Thoracic aorta (tissue), 2 donors: ENCODE results near the gene METTL1. TPM values are rescaled to one million over a fixed set of nuclear protein-coding genes. Genes with fewer than 3 reads are reported as not detected.

Experiments
- ATAC-seq: fragments of 150-250 bp; one replicate; pipeline ENCODE4 v1.8.0; 2017; ENCODE audit warnings: low read depth; ENCODE audit not compliant: insufficient number of reproducible peaks, low FRiP score
- DNase-seq: peaks from one replicate; pipeline ENCODE4 v3.0.0-alpha.2; 2020; ENCODE audit warnings: low spot score
- H3K27ac ChIP-seq, 2 donors: fragments of 200-600 bp; sonication (generic); 1 replicate in 1 of 2; 2 replicates in 1 of 2; pipeline ENCODE4 v1.5.1; 2016; ENCODE audit warnings: mild to moderate bottlenecking in 2 of 2, moderate library complexity in 2 of 2
- H3K27me3 ChIP-seq: fragments of 200-600 bp; sonication (generic); replicated peaks from 2 replicates; pipeline ENCODE4 v1.6.0; 2016; ENCODE audit warnings: mild to moderate bottlenecking; ENCODE audit not compliant: insufficient read depth
- H3K36me3 ChIP-seq: fragments of 200-600 bp; sonication (generic); one replicate; pipeline ENCODE4 v1.5.1; 2016
- H3K4me1 ChIP-seq, 2 donors: fragments of 200-600 bp; sonication (generic); 1 replicate in 1 of 2; 2 replicates in 1 of 2; pipeline versions ENCODE4 v1.5.1 to v1.6.0; 2016; ENCODE audit warnings: low read depth in 2 of 2, mild to moderate bottlenecking in 1 of 2; ENCODE audit not compliant: control insufficient read depth in 1 of 2
- H3K4me3 ChIP-seq: fragments of 200-600 bp; sonication (generic); 2 replicates; pipeline ENCODE4 v1.5.1; 2016; ENCODE audit warnings: mild to moderate bottlenecking
- H3K9me3 ChIP-seq: fragments of 200-600 bp; sonication (generic); 2 replicates; pipeline ENCODE4 v1.5.1; 2016
- total RNA-seq, 2 donors: library from RNA; depleted of rRNA; stranded (reverse); fragments of >200 nt; gene quantifications; one replicate each; pipeline versions ENCODE4 v1.1.0 to v1.2.3, GENCODE V29; 2016
- TF ChIP-seq, protein P1 (sequence below): fragments of 200-600 bp; sonication (generic); IDR thresholded peaks from one replicate; pipeline ENCODE4 v1.5.1; 2019; ENCODE audit warnings: antibody characterized with exemption

The METTL1 gene
- total RNA-seq, 2 donors from 2014 or later = 10.4 to 13.5 TPM

DNA sequence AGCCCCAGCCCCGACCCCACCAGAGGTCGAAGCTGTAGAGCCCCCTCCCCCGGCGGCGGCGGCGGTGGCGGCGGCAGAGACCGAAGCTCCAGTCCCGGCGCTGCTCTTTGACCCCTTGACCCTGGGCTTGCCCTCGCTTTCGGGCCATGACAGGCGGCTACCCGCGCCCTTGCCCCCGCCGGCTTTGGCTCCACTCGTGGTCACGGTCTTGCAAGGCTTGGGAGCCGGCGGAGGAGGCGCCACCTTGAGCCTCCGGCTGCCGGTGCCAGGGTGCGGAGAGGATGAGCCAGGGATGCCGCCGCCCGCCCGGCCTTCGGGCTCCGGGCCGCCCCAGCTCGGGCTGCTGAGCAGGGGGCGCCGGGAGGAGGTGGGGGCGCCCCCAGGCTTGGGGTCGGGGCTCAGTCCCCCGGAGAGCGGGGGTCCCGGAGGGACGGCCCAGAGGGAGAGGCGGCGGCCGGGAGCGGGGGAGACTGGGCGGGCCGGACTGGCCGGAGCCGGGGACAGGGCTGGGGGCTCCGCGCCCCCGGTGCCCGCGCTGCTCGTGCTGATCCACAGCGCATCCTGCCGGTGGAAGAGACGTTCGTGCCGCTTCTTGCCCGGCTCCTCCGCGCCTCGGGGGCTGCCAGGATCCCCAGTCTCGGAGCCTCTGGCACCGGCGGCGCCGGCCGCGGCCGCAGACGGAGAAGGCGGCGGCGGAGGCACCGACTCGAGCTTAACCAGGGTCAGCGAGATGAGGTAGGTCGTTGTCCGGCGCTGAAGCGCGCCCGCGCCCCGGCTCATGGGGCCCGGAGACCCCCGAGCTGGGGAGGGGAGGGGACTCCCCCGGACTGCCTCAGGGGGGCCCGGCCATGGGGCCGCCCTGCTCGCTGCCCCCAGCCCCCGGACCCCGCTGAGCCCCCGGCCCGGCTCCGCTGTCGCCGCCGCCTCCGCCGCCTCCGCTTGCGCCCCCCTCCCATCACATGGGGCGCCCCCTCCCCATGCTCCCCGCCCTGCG is 34.1 kb downstream of the METTL1 start:
- Histone ChIP-seq H3K9me3 (no peaks in the 10 kb centered on the region), H3K27me3 (peaks cover 21% of the 10 kb centered on the region), H3K36me3 (no peaks in the 10 kb centered on the region), H3K4me1 (peaks cover 28 to 34% of the 10 kb centered on the region in 2 donors), H3K4me3 (peak overlapping the region; percentile 59), H3K27ac (peak overlapping the region in 1 of 2 donors; percentile 43)
- TF ChIP-seq, protein P1, sequence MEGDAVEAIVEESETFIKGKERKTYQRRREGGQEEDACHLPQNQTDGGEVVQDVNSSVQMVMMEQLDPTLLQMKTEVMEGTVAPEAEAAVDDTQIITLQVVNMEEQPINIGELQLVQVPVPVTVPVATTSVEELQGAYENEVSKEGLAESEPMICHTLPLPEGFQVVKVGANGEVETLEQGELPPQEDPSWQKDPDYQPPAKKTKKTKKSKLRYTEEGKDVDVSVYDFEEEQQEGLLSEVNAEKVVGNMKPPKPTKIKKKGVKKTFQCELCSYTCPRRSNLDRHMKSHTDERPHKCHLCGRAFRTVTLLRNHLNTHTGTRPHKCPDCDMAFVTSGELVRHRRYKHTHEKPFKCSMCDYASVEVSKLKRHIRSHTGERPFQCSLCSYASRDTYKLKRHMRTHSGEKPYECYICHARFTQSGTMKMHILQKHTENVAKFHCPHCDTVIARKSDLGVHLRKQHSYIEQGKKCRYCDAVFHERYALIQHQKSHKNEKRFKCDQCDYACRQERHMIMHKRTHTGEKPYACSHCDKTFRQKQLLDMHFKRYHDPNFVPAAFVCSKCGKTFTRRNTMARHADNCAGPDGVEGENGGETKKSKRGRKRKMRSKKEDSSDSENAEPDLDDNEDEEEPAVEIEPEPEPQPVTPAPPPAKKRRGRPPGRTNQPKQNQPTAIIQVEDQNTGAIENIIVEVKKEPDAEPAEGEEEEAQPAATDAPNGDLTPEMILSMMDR = no peak
- ATAC-seq (no peak), DNase-seq (no peak)

DNA sequence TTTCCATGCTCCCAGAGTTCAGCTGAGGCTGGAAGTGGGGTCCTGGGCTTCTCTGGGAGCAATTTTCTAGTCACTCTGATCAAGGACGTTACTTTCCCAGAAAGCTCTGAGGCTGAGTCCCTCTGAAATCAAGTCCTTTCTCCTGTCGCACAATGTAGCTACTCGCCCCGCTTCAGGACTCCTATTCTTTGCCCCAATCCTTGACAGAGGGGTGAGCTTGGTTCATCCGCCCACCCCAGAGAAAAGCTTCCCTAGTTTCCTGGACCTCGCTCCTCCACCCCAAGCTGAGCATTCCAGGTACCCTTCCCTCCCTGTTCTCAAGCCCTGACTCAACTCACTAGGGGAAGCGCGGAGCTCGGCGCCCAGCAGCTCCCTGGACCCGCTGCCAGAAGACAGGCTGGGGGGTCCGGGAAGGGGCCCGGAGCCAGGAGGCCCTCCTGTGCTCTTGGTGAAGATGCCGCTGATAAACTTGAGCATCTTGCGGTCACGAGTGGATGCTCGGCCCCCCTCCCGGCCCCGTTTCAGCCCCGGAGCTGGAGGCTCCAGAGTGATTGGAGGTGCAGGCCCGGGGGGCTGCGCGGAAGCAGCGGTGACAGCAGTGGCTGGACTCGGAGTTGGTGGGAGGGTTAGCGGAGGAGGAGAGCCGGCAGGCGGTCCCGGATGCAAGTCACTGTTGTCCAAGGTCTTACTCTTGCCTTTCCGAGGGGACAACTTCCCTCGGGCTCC is 35.0 kb downstream of the METTL1 start:
- Histone ChIP-seq H3K27ac (peak overlapping the region in 1 of 2 donors; percentile 43), H3K27me3 (peaks cover 21% of the 10 kb centered on the region)
- ATAC-seq = no peak

DNA sequence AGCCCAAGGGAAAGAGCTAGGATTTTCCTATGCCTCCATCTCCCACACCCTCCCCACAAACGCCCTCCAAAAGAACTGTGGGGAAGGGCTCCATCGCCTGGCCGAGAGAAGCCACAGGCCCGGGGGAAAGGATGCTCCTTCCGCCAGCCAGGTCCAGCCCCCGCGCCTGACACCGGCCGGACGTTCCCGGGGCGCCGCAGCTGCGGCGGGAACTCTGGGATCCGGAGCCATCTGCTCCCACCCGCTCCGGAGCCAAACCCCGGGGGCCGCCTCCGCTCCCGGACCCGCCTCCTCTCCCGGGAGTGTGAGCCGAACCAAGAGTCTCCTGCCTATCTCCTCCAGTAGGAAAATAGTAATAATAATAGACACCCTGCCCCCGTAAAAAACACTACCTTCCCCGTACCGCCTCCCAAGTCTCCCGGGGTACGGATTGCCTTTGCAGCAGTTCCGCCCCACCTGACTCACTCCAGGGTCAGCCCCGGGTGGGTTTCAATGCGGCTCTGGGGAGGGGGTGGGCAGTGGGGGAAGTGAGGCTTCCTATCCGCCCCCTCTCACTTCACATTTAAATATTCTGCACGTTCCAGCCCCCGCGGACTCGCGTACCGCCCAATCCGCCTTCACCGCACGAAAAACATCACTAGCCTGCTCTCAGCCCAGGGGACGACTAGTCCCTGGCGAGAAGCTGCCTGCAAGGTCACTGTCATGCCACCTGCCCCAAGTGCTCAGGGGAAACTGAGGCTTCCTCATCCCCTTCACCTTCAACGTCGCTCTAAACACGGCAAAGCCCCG is 35.8 kb downstream of the METTL1 start:
- no peak for ATAC-seq
- peaks cover 21% of the 10 kb centered on the region for H3K27me3 ChIP-seq
- no peak for DNase-seq

More for the DNA sequence above, 35.0 kb downstream of the METTL1 start:
- TF ChIP-seq, protein P1 = no peak
- DNase-seq = no peak
- Histone ChIP-seq H3K9me3 (no peaks in the 10 kb centered on the region), H3K36me3 (no peaks in the 10 kb centered on the region), H3K4me3 (peak overlapping the region; percentile 59), H3K4me1 (peaks cover 28 to 34% of the 10 kb centered on the region in 2 donors)

DNA sequence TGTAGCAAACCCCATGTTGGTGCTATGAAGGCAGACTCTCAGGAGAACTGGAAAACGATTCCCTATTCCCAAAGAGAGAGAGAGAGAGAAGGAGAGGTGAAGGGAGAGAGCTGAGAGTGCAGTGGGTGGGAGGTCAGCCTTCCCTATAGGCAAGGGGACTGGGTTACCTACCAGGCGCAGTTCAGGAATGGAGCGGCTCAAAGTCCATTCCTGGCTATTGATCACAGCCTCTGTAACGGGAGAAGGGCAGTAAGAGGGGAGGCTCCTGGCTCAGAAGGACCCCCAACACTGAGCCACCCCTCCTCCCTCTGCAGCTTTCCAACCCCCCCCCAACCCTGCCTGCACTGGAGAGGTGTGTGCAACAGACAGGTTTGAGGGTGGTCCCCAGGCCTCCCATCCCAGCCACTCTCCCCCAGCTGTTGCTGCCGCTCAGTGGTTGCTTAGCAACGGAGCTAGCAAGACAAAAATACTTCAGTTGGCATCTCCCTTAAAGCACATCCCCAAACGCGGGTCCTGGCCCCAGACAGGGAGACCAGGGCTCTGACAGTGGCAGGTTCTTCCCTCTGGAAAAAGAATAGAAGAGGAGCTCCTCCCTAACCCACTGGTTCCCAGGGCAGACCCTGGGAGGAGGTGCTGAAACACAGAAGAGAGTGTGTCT is 36.6 kb downstream of the METTL1 start:
- no peak overlapping the region for H3K27ac ChIP-seq
- DNase-seq = no peak
- no peak overlapping the region for H3K4me3 ChIP-seq
- H3K4me1 ChIP-seq = peaks cover 28 to 34% of the 10 kb centered on the region in 2 donors
- no peaks in the 10 kb centered on the region for H3K36me3 ChIP-seq
- H3K9me3 ChIP-seq = no peaks in the 10 kb centered on the region
- ATAC-seq = no peak
- TF ChIP-seq, protein P1 = no peak
- peaks cover 21% of the 10 kb centered on the region for H3K27me3 ChIP-seq

More for the DNA sequence above, 35.8 kb downstream of the METTL1 start:
- H3K9me3 ChIP-seq = no peaks in the 10 kb centered on the region
- H3K4me3 ChIP-seq = peak overlapping the region; percentile 38
- TF ChIP-seq, protein P1 = no peak
- H3K27ac ChIP-seq = no peak overlapping the region
- H3K36me3 ChIP-seq = no peaks in the 10 kb centered on the region
- H3K4me1 ChIP-seq = peaks cover 28 to 34% of the 10 kb centered on the region in 2 donors
